Skin of body (tissue), 2 donors: ENCODE results near the gene CXCR3. TPM values are rescaled to one million over a fixed set of nuclear protein-coding genes. Genes with fewer than 3 reads are reported as not detected.
"Not testable (repeated sequence)": the region's sequence is repeated elsewhere in the genome, so short reads cannot be mapped to it uniquely, and the experiment has no call there.

Source experiments
- DNase-seq: peaks from one replicate; lab custom pipeline; 2025; lab: John Stamatoyannopoulos, UW
- total RNA-seq: library from RNA; depleted of rRNA; stranded (reverse); fragments of >200 nt; gene quantifications from one replicate; pipeline ENCODE4 v1.2.3, GENCODE V29; 2014

The CXCR3 gene
- total RNA-seq, 1 donor from 2014 or later, result 0.30 TPM

DNA sequence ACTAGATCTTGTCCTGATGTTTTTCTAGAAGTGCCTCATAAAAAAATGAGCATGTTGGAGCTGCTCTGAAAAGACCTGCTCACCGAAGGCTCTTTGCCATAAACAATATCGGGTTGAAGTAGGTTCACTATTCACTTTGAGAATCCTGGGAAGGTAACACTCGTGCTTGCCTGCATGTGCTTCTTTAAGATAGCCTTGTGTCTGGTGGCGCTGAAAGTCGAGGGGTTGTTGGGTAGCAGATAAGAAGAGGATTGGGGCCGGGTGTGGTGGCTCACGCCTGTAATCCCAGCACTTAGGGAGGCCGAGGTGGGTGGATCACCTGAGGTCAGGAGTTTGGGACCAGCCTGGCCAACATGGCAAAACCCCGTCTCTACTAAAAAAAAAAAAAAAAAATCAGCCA is 6.6 kb downstream of the CXCR3 start:
- not testable (repeated sequence) for DNase-seq

- no peak for DNase-seq
Measured at GRCh38 chrX:71609095-71609750, 9.1 kb downstream of the CXCR3 start.

DNA sequence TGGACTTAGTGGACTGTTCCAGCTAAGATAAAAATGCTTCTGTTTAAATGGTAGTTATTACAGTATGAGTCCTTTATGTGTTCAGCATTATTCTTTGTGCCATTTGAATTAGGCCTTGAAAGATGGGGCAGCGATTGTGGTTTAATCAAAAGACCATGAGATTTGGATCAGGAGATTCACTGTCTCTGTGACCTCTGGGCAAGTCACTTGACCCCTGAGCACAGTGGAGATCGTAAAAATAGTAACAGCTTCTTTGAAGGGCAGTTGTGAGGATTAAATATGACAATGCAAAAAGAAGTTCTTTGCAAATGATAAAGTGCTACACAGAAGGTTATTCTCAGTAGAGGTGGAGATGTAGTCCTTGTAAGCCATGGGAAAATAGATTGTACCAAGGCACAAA is 10.8 kb downstream of the CXCR3 start:
- DNase-seq, result no peak

DNA sequence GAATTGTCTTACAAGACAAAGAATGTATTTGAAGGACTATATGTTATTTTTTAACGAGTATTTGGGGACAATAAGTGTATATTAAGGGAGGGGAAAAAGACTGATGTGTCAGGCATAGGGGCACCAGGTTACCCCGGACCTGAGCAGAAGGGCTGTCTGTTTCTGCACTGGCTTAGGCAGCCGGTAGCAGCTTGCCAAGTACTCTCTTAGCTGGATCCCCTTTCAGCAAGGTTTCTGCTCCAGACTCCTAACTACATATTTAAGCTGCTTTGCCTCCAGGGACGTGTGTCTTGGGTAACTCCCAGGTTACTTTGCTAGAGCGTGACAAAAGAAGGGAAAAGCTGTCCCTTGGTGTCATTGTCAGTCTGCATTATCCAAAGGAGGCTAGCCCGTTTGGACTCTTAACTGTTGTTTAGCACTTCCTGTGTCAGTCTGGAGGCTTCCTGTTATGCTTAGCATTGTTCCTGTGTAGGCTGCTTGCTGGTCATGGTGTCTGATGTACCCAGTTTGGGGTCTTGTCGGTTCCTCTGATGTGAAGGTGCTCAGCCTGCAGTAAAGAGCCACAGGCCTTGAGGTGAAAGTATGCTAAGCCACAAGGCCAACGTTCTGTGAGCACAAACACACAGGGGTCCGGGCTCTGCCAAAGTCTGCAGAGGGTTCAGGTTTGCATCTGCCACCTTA is 11.6 kb downstream of the CXCR3 start:
- no peak for DNase-seq

- DNase-seq, result no peak
Measured at GRCh38 chrX:71604796-71605568, 13.3 kb downstream of the CXCR3 start.

GRCh38 chrX:71604141-71604540 is 14.2 kb downstream of the CXCR3 start:
- DNase-seq, result no peak

DNA sequence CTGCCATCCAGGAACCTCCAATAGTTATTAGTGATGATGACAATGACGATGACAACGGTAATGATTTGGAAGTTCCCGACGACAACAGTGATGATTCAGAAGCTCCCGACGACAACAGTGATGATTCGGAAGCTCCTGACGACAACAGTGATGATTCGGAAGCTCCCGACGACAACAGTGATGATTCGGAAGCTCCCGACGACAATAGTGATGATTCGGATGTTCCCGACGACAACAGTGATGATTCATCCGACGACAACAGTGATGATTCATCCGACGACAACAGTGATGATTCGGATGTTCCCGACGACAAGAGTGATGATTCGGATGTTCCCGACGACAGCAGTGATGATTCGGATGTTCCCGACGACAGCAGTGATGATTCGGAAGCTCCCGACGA is 14.7 kb downstream of the CXCR3 start:
- DNase-seq, result no peak

DNA sequence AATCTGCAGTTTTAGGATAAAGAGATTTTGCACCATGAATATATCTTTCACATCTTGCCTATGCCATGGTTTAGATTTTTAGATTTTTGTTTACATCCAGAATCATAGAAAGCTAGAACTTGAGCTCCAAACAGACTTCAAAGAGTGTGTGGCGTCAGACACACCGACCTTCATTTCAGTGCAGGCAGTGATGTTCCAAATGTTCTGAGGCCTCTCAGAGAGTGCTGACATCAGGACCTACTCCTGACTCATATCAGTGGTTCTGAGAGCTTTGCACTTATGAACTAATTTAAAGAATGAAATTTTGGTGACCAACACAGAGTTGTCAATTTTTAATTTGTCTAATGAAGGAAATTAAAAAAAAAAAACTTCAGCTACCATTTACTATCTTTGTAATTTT is 18.3 kb downstream of the CXCR3 start:
- DNase-seq, result no peak

DNA sequence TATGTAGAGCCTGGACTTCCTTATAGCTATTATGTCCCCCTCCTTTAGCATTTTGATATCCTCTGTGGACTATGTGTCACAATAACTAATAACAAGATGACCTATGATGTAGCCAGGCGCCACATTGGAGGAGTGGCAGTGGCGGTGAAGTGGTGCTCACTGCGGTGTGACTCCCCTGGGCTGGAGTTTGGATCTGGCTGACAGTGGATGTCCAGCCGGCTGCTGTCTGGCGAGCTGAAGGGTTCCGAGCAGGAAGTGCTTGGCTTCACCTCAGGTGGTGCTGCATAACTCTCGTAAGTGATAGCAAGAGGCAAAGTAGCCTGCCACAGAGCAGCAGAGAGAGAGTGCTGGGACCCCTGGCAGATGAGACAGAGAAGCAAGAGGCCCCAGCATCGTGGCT is 25.1 kb downstream of the CXCR3 start:
- not testable (repeated sequence) for DNase-seq

DNA sequence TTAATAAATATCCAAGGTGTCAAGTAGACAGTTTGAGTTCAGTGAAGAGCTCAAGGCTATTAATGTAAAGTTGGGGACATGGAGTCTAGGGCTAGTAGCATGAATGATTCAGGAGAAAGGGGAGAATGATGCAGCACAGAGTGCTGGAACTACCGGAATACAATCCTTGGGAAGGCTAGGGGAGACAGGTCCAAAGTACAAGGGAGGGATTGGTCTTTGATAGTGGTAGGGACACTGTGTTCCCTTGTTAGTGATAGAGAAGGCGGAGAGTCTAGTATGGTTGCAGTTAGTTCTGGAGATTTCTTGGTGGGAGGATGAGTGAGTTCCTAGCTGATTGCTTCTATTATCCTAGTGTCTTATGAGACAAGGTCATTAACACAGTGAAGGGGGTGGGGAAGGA is 31.4 kb downstream of the CXCR3 start:
- DNase-seq, result no peak

DNA sequence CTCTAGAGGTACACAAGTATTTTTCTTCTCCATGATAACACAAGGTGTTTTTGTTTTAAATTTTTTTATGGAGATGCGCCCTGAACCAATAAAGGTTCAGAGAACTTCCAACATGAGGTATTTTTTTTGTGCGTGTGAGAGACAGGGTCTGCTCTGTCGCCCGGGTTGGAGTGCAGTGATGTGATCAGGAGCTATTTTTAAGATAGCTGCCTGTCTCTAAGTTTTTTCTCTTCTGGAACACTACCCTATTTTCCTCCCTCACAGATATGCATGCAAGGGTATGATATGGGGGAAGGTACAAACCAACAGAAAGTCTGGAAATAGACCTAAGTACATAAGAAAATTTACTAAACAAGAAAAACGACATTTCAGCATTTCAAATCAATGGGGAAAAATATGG is 37.1 kb downstream of the CXCR3 start:
- DNase-seq, result no peak

- DNase-seq, result no peak
Measured at GRCh38 chrX:71579990-71580380, 38.3 kb downstream of the CXCR3 start.

DNA sequence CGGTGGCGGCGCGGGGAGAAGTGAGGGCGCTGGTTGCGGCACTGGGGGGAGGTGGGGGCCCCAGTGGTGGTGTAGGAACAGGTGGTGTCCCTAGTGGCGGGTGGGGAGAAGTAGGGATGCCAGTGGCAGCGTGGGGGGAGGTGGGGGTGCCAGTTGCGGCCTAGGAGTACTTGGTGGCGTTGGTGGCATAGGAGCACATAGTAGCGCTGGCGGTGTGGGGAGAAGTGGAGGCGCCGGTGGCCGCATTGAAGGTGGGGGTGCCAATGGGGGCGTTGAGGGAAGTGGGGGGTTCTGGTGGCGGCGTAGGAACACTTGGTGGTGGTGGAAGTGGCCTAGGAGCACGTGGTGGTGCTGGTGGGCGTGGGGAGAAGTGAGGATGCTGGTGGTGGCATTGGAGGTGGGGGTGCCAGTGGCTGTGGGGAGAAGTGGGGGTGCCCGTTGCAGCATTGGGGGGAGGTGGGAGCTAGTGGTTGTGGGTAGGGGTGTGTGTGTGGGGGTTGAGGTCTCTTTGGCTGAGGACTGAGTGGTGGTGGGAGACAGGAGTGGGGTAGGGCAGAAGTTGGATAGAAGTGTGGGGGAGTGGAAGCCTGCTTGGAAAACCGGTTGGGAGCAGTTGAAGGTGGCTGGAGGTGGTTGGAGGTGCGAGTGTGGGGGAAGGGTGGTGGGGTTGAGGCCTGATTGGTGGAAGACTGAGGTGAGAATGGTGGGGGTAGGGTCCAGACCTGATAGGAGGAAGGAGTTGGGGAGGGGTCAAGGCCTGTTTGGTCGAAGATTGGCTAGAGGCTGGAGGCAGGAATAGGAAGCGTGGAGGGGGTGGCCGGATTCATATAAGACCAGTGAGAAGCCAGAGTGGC is 38.9 kb downstream of the CXCR3 start:
- no peak for DNase-seq

DNA sequence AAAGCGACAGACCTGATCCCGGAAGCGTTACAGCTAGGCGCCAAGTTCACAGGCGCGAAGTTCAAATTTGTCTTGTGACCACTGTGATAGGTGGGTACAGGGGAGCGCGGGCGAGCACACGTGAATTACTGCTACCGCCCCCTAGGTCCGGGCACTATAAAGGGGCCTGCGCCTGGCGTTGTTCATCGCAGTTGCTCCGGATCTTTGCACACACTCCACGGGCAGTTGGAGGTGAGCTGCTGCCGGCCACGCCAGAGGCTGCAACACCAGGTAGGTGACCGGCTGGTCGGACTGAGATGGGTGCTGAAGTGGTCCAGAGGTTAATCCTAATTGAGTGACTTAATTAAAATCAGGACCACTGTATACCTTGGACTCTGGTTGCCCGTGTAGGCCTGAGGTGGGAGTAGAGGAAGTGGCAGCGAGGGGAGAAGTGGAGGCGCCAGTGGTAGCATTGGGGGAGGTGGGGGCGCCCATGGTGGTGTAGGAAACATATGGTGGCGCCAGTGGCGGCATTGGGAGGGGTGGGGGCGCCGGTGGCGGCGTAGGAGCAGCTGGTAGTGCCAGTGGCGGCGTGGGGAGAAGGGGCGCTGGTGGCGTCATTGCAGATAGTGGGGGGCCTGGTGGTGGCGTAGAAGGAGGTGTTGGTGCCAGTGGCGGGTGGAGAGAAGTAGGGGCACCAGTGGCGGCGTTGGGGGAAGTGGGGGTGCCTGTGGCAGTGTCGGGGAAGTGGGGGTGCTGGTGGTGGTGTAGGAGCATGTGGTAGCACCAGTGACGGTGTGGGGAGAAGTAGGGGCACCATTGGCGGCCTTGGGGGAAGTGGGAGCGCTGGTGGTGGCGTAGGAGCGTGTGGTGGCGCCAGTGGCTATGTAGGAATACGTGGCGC is 39.8 kb downstream of the CXCR3 start, which contains the start of gene GCNA:
TSS of gene GCNA (plus strand) at position 185 of the 883 bp plus-strand sequence. CDS start 2,385 bp downstream, outside the sequence.
- DNase-seq, result no peak

DNA sequence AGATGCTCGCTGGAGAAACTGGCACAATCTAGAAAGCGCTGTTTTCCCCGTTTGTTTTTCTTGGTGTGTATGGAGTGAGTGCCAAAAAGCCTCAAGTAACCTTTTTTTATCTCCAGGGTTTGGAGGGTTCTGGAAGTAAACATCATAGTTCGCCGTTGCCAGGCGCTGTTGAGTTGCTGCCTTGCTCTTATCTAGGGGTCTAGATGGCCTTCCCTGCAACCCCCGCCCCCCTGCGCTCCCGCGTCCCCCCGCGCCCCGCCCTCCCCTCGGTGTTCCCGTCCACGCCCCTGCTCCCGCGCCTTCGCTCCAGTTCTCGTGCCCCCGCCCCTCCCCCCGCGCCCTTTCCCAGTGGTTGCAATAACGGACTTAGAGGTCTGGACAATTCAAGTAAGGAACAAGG is 40.6 kb downstream of the CXCR3 start:
- DNase-seq, result no peak

GRCh38 chrX:71573590-71573989 is 44.7 kb downstream of the CXCR3 start:
- DNase-seq, result no peak

- DNase-seq, result not testable (repeated sequence)
Measured at GRCh38 chrX:71571390-71571789, 46.9 kb downstream of the CXCR3 start.
